Fibroblast of lung (primary cell): ENCODE data around the gene OR2AJ1.

Experiments used
- EZH2 ChIP-seq: IDR thresholded peaks from 2 replicates; pipeline ENCODE4 v1.5.1; 2012; ENCODE audit warnings: low read length, control low read depth, mild to moderate bottlenecking; ENCODE audit errors: missing control alignments
- TF ChIP-seq, protein P1 (sequence below), 2 donors: IDR thresholded peaks in 1 of 2; conservative IDR thresholded peaks in 1 of 2; 1 replicate in 1 of 2; 2 replicates in 1 of 2; pipeline ENCODE4 v1.5.1; 2011 to 2012; ENCODE audit warnings: low read length in 2 of 2, control low read depth in 1 of 2, inconsistent platforms in 1 of 2, low read depth in 1 of 2, mild to moderate bottlenecking in 1 of 2

DNA sequence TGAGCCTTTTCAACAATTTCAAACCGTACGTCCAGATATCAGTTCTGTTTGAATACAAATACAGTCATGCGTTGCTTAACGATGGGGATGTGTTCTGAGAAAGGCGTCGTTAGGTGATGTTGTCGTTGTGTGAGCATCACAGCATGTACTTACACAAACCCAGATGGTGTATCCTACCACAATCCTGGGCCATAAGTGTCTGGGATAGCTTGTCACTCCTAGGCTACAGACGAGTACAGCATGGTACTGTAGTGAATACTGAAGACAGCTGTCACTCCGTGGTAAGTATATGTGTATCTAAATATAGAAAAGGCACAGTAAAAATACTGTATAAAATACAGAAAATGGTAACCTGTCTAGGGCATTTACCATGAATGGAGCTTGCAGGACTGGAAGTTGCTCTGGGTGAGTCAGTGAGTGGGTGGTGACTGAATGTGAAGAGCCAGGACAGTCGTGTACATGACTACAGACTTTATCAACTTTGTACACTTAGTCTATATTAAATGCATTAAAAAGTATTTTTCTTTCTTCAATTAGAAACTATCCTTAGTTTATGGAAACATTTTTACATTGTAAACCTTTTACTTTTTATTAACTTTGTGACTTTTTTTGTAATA, 39.8 kb upstream of the OR2AJ1 start:
- TF ChIP-seq, protein P1, sequence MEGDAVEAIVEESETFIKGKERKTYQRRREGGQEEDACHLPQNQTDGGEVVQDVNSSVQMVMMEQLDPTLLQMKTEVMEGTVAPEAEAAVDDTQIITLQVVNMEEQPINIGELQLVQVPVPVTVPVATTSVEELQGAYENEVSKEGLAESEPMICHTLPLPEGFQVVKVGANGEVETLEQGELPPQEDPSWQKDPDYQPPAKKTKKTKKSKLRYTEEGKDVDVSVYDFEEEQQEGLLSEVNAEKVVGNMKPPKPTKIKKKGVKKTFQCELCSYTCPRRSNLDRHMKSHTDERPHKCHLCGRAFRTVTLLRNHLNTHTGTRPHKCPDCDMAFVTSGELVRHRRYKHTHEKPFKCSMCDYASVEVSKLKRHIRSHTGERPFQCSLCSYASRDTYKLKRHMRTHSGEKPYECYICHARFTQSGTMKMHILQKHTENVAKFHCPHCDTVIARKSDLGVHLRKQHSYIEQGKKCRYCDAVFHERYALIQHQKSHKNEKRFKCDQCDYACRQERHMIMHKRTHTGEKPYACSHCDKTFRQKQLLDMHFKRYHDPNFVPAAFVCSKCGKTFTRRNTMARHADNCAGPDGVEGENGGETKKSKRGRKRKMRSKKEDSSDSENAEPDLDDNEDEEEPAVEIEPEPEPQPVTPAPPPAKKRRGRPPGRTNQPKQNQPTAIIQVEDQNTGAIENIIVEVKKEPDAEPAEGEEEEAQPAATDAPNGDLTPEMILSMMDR (conservative IDR thresholded peaks at IDR 0.05 in 1 of 2, IDR thresholded peaks at IDR 0.05 in 1 of 2; ENCODE audit: low read depth in 1 of 2, low read length in 2 of 2): no peak
- no peak for TF ChIP-seq EZH2
